Gastroesophageal sphincter (tissue), 4 donors: ENCODE measurements around the gene SCAF1. TPM values are rescaled to one million over a fixed set of nuclear protein-coding genes. Genes with fewer than 3 reads are reported as not detected.

ENCODE experiments used
- ATAC-seq: fragments of 150-250 bp; one replicate; pipeline ENCODE4 v1.9.1; 2016; ENCODE audit warnings: mild to moderate bottlenecking, moderate library complexity
- H3K27ac ChIP-seq, 4 donors: fragments of 200-600 bp; sonication (generic) in 3 of 4; 1 replicate in 3 of 4; 2 replicates in 1 of 4; pipeline ENCODE4 v1.5.1; 2016 to 2019
- H3K27me3 ChIP-seq: fragments of 200-600 bp; sonication (generic); one replicate; pipeline ENCODE4 v1.5.1; 2019
- H3K36me3 ChIP-seq, 2 donors: fragments of 200-600 bp; sonication (generic); one replicate each; pipeline ENCODE4 v1.5.1; 2019; ENCODE audit warnings: control low read depth in 1 of 2
- H3K4me1 ChIP-seq, 3 donors: fragments of 200-600 bp; sonication (generic); 1 replicate in 2 of 3; 2 replicates in 1 of 3; pipeline ENCODE4 v1.5.1; 2016 to 2019; ENCODE audit warnings: control low read depth in 2 of 3
- H3K4me3 ChIP-seq, 2 donors: fragments of 200-600 bp; sonication (generic); one replicate each; pipeline ENCODE4 v1.5.1; 2019; ENCODE audit warnings: mild to moderate bottlenecking in 1 of 2, moderate library complexity in 1 of 2
- H3K9me3 ChIP-seq, 3 donors: fragments of 200-600 bp; sonication (generic); one replicate each; pipeline ENCODE4 v1.5.1; 2017 to 2019; ENCODE audit warnings: control low read depth in 2 of 3
- EP300 ChIP-seq: sonication (generic); formaldehyde crosslinking; IDR thresholded peaks from one replicate; pipeline ENCODE4 v1.6.1; 2017; ENCODE audit warnings: antibody characterized with exemption, mild to moderate bottlenecking
- POLR2A ChIP-seq, 2 donors: fragments of 450-650 bp; IDR thresholded peaks; one replicate each; pipeline ENCODE4 v1.6.1; 2017; ENCODE audit warnings: antibody characterized with exemption in 2 of 2, mild to moderate bottlenecking in 2 of 2, moderate library complexity in 1 of 2
- POLR2AphosphoS5 ChIP-seq: sonication (generic); formaldehyde crosslinking; IDR thresholded peaks from one replicate; pipeline ENCODE4 v1.6.1; 2017; ENCODE audit warnings: antibody characterized with exemption
- WGBS, 2 donors: methylation state at CpG; one replicate each; pipeline ENCODE4 v1.1.5; 2018; ENCODE audit warnings: low coverage in 1 of 2; 5-methylcytosine and 5-hydroxymethylcytosine counted together
- total RNA-seq, 4 donors: library from RNA; depleted of rRNA; stranded (reverse); fragments of >200 nt; gene quantifications; one replicate each; pipeline ENCODE4 v1.1.0, GENCODE V29; 2016
- TF ChIP-seq, protein P1 (sequence below), 4 experiments: fragments of 200-600 bp in 2 of 4; fragments of 450-650 bp in 2 of 4; sonication (generic) in 1 of 4; IDR thresholded peaks; one replicate each; pipeline ENCODE4 v1.5.1; 2017 to 2019; ENCODE audit warnings: antibody characterized with exemption in 4 of 4, mild to moderate bottlenecking in 2 of 4, moderate library complexity in 2 of 4

SCAF1 gene
- total RNA-seq, 4 donors from 2014 or later = 18.2 to 37.5 (median 18.5) TPM

DNA sequence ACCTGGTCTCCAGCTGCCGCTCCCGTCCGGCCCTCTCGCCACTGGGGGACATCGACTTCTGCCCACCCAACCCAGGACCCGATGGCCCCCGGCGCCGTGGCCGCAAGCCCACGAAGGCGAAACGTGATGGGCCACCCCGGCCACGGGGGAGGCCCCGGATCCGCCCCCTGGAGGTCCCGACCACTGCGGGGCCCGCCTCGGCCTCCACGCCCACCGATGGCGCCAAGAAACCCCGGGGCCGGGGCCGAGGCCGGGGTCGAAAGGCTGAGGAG lies 44.4 kb upstream of the SCAF1 start:
- Histone ChIP-seq H3K27me3 (no peaks in the 10 kb centered on the region), H3K36me3 (peaks cover 0 to 87% of the 10 kb centered on the region in 2 donors), H3K9me3 (no peaks in the 10 kb centered on the region), H3K27ac (no peak overlapping the region), H3K4me1 (peaks cover 0 to 30% (median 8%) of the 10 kb centered on the region in 3 donors), H3K4me3 (no peak overlapping the region)
- no peak for ATAC-seq
- TF ChIP-seq EP300 (no peak), POLR2A (IDR thresholded peaks at IDR 0.05) (no peak), POLR2AphosphoS5 (no peak)
- TF ChIP-seq, protein P1, sequence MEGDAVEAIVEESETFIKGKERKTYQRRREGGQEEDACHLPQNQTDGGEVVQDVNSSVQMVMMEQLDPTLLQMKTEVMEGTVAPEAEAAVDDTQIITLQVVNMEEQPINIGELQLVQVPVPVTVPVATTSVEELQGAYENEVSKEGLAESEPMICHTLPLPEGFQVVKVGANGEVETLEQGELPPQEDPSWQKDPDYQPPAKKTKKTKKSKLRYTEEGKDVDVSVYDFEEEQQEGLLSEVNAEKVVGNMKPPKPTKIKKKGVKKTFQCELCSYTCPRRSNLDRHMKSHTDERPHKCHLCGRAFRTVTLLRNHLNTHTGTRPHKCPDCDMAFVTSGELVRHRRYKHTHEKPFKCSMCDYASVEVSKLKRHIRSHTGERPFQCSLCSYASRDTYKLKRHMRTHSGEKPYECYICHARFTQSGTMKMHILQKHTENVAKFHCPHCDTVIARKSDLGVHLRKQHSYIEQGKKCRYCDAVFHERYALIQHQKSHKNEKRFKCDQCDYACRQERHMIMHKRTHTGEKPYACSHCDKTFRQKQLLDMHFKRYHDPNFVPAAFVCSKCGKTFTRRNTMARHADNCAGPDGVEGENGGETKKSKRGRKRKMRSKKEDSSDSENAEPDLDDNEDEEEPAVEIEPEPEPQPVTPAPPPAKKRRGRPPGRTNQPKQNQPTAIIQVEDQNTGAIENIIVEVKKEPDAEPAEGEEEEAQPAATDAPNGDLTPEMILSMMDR (IDR thresholded peaks at IDR 0.05) = no peak
- 100% methylated on average over 3 of the region's 29 CpGs; no CpG with 5 or more reads in 1 of the 2 donors for WGBS, 2 donors

DNA sequence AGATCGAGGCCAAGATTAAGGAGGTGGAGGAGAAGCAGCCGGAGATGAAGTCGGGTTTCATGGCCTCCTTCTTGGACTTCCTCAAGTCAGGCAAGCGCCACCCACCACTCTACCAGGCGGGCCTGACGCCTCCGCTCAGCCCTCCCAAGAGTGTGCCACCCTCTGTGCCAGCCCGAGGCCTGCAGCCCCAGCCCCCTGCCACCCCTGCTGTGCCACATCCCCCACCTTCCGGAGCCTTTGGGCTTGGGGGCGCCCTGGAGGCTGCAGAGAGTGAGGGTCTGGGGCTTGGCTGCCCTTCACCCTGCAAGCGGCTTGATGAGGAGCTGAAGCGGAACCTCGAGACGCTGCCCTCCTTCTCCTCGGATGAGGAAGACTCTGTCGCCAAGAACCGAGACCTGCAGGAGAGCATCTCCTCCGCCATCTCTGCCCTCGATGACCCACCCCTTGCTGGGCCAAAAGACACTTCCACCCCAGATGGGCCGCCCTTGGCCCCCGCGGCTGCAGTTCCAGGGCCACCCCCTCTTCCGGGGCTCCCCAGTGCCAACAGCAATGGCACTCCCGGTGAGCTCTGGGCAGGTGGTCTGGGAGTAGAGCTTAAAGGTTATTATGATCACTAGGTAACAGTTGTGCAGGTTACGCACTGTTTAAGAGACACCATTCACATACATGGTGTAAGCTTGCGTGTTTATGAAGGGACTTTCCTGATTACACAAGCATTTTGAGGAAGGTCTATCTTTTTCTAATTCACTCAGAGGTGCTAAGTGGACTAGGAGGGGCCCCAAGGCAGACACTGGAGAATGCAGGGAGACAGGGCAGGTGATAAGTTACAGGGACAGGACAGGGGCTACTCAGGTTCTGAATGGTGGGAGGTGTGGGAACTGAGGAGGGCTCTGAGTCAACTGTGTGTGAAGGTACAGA lies 42.4 kb upstream of the SCAF1 start:
- no peak overlapping the region for H3K4me3 ChIP-seq
- no peak overlapping the region for H3K27ac ChIP-seq
- TF ChIP-seq POLR2AphosphoS5 = no peak
- TF ChIP-seq POLR2A (IDR thresholded peaks at IDR 0.05) = no peak
- TF ChIP-seq, protein P1 (IDR thresholded peaks at IDR 0.05) = no peak
- no peak for TF ChIP-seq EP300
- 71% methylated on average over 1 of the region's 26 CpGs; no CpG with 5 or more reads in 1 of the 2 donors for WGBS, 2 donors
- H3K36me3 ChIP-seq = peaks cover 0 to 100% of the 10 kb centered on the region in 2 donors
- H3K4me1 ChIP-seq = peaks cover 0 to 10% (median 0%) of the 10 kb centered on the region in 3 donors
- H3K9me3 ChIP-seq = no peaks in the 10 kb centered on the region
- no peaks in the 10 kb centered on the region for H3K27me3 ChIP-seq
- no peak for ATAC-seq

DNA sequence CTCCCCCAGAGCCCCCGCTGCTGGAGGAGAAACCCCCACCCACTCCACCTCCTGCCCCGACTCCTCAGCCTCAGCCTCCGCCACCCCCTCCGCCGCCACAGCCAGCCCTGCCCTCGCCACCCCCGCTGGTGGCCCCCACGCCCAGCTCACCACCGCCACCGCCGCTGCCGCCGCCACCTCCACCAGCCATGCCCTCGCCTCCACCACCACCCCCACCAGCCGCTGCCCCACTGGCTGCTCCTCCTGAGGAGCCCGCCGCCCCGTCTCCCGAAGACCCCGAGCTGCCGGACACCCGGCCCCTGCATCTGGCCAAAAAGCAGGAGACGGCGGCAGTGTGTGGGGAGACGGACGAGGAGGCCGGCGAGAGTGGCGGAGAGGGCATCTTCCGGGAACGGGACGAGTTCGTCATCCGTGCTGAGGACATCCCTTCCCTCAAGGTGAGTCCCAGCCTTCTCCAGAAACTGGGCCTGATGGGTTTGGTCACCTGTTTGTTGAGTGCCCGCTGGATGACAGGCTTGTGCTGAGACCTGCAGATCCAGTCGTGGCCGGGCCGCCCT lies 40.4 kb upstream of the SCAF1 start:
- Histone ChIP-seq H3K36me3 (peaks cover 0 to 100% of the 10 kb centered on the region in 2 donors), H3K27me3 (no peaks in the 10 kb centered on the region), H3K27ac (no peak overlapping the region), H3K4me3 (no peak overlapping the region), H3K4me1 (peaks cover 0 to 9% (median 0%) of the 10 kb centered on the region in 3 donors), H3K9me3 (no peaks in the 10 kb centered on the region)
- TF ChIP-seq POLR2A (IDR thresholded peaks at IDR 0.05) = no peak
- WGBS, 2 donors = 77 to 94% methylated on average over 3 to 5 of the region's 38 CpGs
- no peak for ATAC-seq

DNA sequence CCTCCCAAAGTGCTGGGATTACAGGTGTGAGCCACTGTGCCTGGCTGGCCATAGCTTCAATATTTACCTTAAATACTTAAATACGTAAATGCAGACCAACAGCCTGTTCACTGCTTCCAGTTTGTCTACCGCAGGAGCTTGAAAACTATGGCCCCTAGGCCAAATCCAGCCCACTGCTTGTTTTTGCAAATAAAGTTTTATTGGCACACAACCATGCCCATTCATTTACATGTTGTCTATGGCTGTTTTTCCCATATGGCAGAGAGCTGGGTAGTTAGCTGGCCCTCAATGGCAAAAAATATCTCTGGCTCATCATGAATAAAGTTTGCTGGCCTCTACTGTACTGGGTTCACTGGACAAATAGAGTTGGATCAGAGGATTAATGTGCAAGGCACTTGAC lies 39.2 kb upstream of the SCAF1 start:
- no peak for ATAC-seq
- WGBS, 2 donors = 100% methylated on average over 2 of the region's 2 CpGs; no CpG with 5 or more reads in 1 of the 2 donors
- Histone ChIP-seq H3K36me3 (peaks cover 0 to 100% of the 10 kb centered on the region in 2 donors), H3K4me1 (peaks cover 0 to 9% (median 0%) of the 10 kb centered on the region in 3 donors), H3K27ac (no peak overlapping the region), H3K4me3 (no peak overlapping the region), H3K27me3 (no peaks in the 10 kb centered on the region), H3K9me3 (no peaks in the 10 kb centered on the region)
- TF ChIP-seq, protein P1 (IDR thresholded peaks at IDR 0.05) = no peak
- TF ChIP-seq POLR2A (IDR thresholded peaks at IDR 0.05) (no peak), EP300 (no peak), POLR2AphosphoS5 (no peak)

DNA sequence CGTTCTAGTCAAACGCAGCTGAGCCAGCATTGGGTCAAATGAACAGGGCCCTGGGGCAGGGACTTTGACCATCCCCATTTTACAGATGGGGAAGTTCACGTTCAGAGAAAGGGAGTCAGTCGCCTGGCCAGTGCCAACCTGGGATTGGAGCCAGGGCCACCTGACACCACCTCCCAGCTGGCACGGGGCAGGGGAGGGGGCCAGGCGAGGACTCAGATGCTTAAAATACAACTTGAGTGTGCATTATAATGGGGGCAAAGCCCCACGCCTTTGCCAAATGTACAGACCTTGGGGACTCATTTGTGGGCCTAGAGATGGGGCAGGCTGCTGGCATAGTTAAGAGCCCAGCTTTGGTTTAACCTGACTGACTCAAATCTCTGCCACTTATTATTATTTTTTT lies 36.4 kb upstream of the SCAF1 start:
- WGBS, 2 donors = 83% methylated on average over 1 of the region's 7 CpGs; no CpG with 5 or more reads in 1 of the 2 donors
- Histone ChIP-seq H3K4me3 (no peak overlapping the region), H3K36me3 (peaks cover 0 to 100% of the 10 kb centered on the region in 2 donors), H3K27me3 (no peaks in the 10 kb centered on the region), H3K4me1 (peaks cover 0 to 9% (median 0%) of the 10 kb centered on the region in 3 donors), H3K27ac (no peak overlapping the region), H3K9me3 (no peaks in the 10 kb centered on the region)
- ATAC-seq = no peak
- TF ChIP-seq POLR2A (IDR thresholded peaks at IDR 0.05) (no peak), POLR2AphosphoS5 (no peak), EP300 (no peak)
- TF ChIP-seq, protein P1 (IDR thresholded peaks at IDR 0.05) = no peak
